ENCODE results near the gene TXNDC17.
"Not testable (repeated sequence)": the region's sequence is repeated elsewhere in the genome, so short reads cannot be mapped to it uniquely, and the experiment has no call there.

TXNDC17 gene

DNA sequence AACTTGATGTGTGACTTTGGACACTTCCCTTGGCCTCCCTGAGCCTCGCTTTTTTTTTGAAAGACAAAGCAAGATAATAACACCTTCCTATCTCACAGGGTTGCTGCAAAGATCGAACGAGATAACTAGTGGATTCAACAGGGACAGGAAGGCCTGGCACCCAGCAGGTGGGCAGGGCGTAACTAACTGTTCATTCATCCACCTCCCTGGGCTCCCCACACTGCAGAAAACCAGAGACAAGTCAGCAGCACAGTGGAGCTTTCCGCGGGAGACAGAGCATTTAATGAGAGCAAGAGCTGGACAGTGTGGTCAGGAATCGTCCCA lies 43.6 kb downstream of the TXNDC17 start:
- DNase-seq (no peak), ATAC-seq (replicated peaks) (no peak)
- Mint-ChIP-seq H3K27ac (no peak overlapping the region), H3K4me3 (no peak overlapping the region), H3K4me1 (ENCODE audit: low read depth in 2 of 2) (peaks cover 0 to 2% of the 10 kb centered on the region in 2 donors), H3K27me3 (peaks cover 59 to 85% of the 10 kb centered on the region in 2 donors), H3K9me3 (no peaks in the 10 kb centered on the region), H3K36me3 (ENCODE audit: insufficient read depth) (no peaks in the 10 kb centered on the region)

GRCh38 chr17:6684881-6685767 lies 44.3 kb downstream of the TXNDC17 start:
- H3K36me3 Mint-ChIP-seq (ENCODE audit: insufficient read depth), result no peaks in the 10 kb centered on the region
- DNase-seq (no peak), ATAC-seq (replicated peaks) (no peak)
- H3K27ac Mint-ChIP-seq, result no peak overlapping the region
- H3K4me1 Mint-ChIP-seq (ENCODE audit: low read depth in 2 of 2), result peaks cover 0 to 2% of the 10 kb centered on the region in 2 donors
- H3K9me3 Mint-ChIP-seq, result no peaks in the 10 kb centered on the region
- H3K4me3 Mint-ChIP-seq, result no peak overlapping the region
- H3K27me3 Mint-ChIP-seq, result peaks cover 60 to 89% of the 10 kb centered on the region in 2 donors

GRCh38 chr17:6686026-6686425 lies 45.2 kb downstream of the TXNDC17 start:
- Mint-ChIP-seq H3K27me3 (peaks cover 62 to 89% of the 10 kb centered on the region in 2 donors), H3K27ac (no peak overlapping the region), H3K36me3 (ENCODE audit: insufficient read depth) (no peaks in the 10 kb centered on the region), H3K9me3 (no peaks in the 10 kb centered on the region), H3K4me3 (no peak overlapping the region), H3K4me1 (ENCODE audit: low read depth in 2 of 2) (peaks cover 0 to 2% of the 10 kb centered on the region in 2 donors)
- DNase-seq (no peak), ATAC-seq (replicated peaks) (no peak)

GRCh38 chr17:6688944-6689343 lies 48.1 kb downstream of the TXNDC17 start:
- DNase-seq (no peak), ATAC-seq (replicated peaks) (no peak)
- peaks cover 0 to 2% of the 10 kb centered on the region in 2 donors for H3K4me1 Mint-ChIP-seq (ENCODE audit: low read depth in 2 of 2)
- H3K9me3 Mint-ChIP-seq, result no peaks in the 10 kb centered on the region
- H3K27ac Mint-ChIP-seq, result no peak overlapping the region
- H3K27me3 Mint-ChIP-seq, result peaks cover 66 to 92% of the 10 kb centered on the region in 2 donors
- H3K4me3 Mint-ChIP-seq, result no peak overlapping the region
- H3K36me3 Mint-ChIP-seq (ENCODE audit: insufficient read depth), result no peaks in the 10 kb centered on the region

GRCh38 chr17:6690641-6691040 lies 49.8 kb downstream of the TXNDC17 start:
- H3K9me3 Mint-ChIP-seq, result no peaks in the 10 kb centered on the region
- no peaks in the 10 kb centered on the region for H3K36me3 Mint-ChIP-seq (ENCODE audit: insufficient read depth)
- peaks cover 0 to 2% of the 10 kb centered on the region in 2 donors for H3K4me1 Mint-ChIP-seq (ENCODE audit: low read depth in 2 of 2)
- no peak overlapping the region for H3K27ac Mint-ChIP-seq
- no peak overlapping the region for H3K4me3 Mint-ChIP-seq
- ATAC-seq (replicated peaks) (no peak), DNase-seq (no peak)
- H3K27me3 Mint-ChIP-seq, result peaks cover 61 to 92% of the 10 kb centered on the region in 2 donors

- Mint-ChIP-seq H3K4me3 (no peak overlapping the region), H3K27ac (no peak overlapping the region), H3K36me3 (ENCODE audit: insufficient read depth) (no peaks in the 10 kb centered on the region), H3K9me3 (no peaks in the 10 kb centered on the region), H3K4me1 (ENCODE audit: low read depth in 2 of 2) (peaks cover 0 to 2% of the 10 kb centered on the region in 2 donors), H3K27me3 (peaks cover 61 to 92% of the 10 kb centered on the region in 2 donors)
- no peak for DNase-seq
- ATAC-seq (replicated peaks), result no peak
Observed at GRCh38 chr17:6691546-6691945, 50.7 kb downstream of the TXNDC17 start.

- not testable (repeated sequence) for H3K4me1 Mint-ChIP-seq (ENCODE audit: low read depth in 2 of 2); H3K9me3 Mint-ChIP-seq; H3K27ac Mint-ChIP-seq; ATAC-seq (replicated peaks); H3K36me3 Mint-ChIP-seq (ENCODE audit: insufficient read depth); H3K4me3 Mint-ChIP-seq; DNase-seq
- H3K27me3 Mint-ChIP-seq, result peaks cover 58 to 92% of the 10 kb centered on the region in 2 donors
Observed at GRCh38 chr17:6691958-6692357, 51.1 kb downstream of the TXNDC17 start.
